Effector memory CD8-positive, alpha-beta T cell (primary cell): Measurements from ENCODE around the gene USP13.
A peak's percentile ranks its signal among the peaks of the same experiment; 100 is the strongest.

Experiments
- ATAC-seq: fragments of 150-1000 bp; cut with Tn5 transposase; replicated peaks from 2 replicates; pipeline ENCODE4 v1.10.0; 2021; ENCODE audit warnings: mild to moderate bottlenecking, moderate library complexity
- DNase-seq, 3 experiments: peaks; one replicate each; pipeline ENCODE4 v3.0.0; 2021
- H3K27ac Mint-ChIP-seq, 2 donors: one replicate each; pipeline ENCODE4 v1.8.0; 2022; ENCODE audit warnings: mild to moderate bottlenecking in 2 of 2, mixed read lengths in 2 of 2, moderate library complexity in 2 of 2
- H3K27me3 Mint-ChIP-seq, 2 donors: one replicate each; pipeline ENCODE4 v1.8.0; 2022; ENCODE audit warnings: mixed read lengths in 2 of 2
- H3K36me3 Mint-ChIP-seq: one replicate; pipeline ENCODE4 v1.8.0; 2022; ENCODE audit warnings: mild to moderate bottlenecking, moderate library complexity, mixed read lengths; ENCODE audit not compliant: insufficient read depth
- H3K4me1 Mint-ChIP-seq, 2 donors: one replicate each; pipeline ENCODE4 v1.8.0; 2022; ENCODE audit warnings: low read depth in 2 of 2, mixed read lengths in 2 of 2
- H3K4me3 Mint-ChIP-seq, 2 donors: one replicate each; pipeline ENCODE4 v1.8.0; 2022; ENCODE audit warnings: mild to moderate bottlenecking in 2 of 2, mixed read lengths in 2 of 2, moderate library complexity in 2 of 2
- H3K9me3 Mint-ChIP-seq, 2 donors: one replicate each; pipeline ENCODE4 v1.8.0; 2022; ENCODE audit warnings: mixed read lengths in 2 of 2

The USP13 gene

GRCh38 chr3:179739816-179740594 is 87.2 kb downstream of the USP13 start:
- Mint-ChIP-seq H3K4me1 (no peaks in the 10 kb centered on the region), H3K27ac (peak overlapping the region in 1 of 2 donors; percentile 71), H3K9me3 (no peaks in the 10 kb centered on the region), H3K36me3 (peaks cover 16% of the 10 kb centered on the region), H3K4me3 (peak overlapping the region in 1 of 2 donors; percentile 44), H3K27me3 (no peaks in the 10 kb centered on the region)
- DNase-seq = no peak
- ATAC-seq = peak; percentile 55

- no peak for DNase-seq
- H3K36me3 Mint-ChIP-seq = peaks cover 16% of the 10 kb centered on the region
- H3K4me1 Mint-ChIP-seq = no peaks in the 10 kb centered on the region
- H3K27me3 Mint-ChIP-seq = no peaks in the 10 kb centered on the region
- H3K4me3 Mint-ChIP-seq = no peak overlapping the region
- no peaks in the 10 kb centered on the region for H3K9me3 Mint-ChIP-seq
- peak overlapping the region in 1 of 2 donors; percentile 38 for H3K27ac Mint-ChIP-seq
- peak; percentile 37 for ATAC-seq
Measured at GRCh38 chr3:179743913-179744312, 91.1 kb downstream of the USP13 start.

GRCh38 chr3:179744667-179745066 is 91.8 kb downstream of the USP13 start:
- H3K4me1 Mint-ChIP-seq = no peaks in the 10 kb centered on the region
- no peaks in the 10 kb centered on the region for H3K27me3 Mint-ChIP-seq
- peak overlapping the region in 1 of 2 donors; percentile 38 for H3K27ac Mint-ChIP-seq
- no peak overlapping the region for H3K4me3 Mint-ChIP-seq
- H3K9me3 Mint-ChIP-seq = no peaks in the 10 kb centered on the region
- DNase-seq (no peak), ATAC-seq (no peak)
- peaks cover 16% of the 10 kb centered on the region for H3K36me3 Mint-ChIP-seq

- ATAC-seq (no peak), DNase-seq (no peak)
- no peak overlapping the region for H3K4me3 Mint-ChIP-seq
- H3K4me1 Mint-ChIP-seq = no peaks in the 10 kb centered on the region
- peaks cover 16% of the 10 kb centered on the region for H3K36me3 Mint-ChIP-seq
- H3K9me3 Mint-ChIP-seq = no peaks in the 10 kb centered on the region
- H3K27ac Mint-ChIP-seq = no peak overlapping the region
- H3K27me3 Mint-ChIP-seq = no peaks in the 10 kb centered on the region
Measured at GRCh38 chr3:179745079-179745478, 92.2 kb downstream of the USP13 start.

GRCh38 chr3:179745716-179746115 is 92.9 kb downstream of the USP13 start:
- no peak overlapping the region for H3K4me3 Mint-ChIP-seq

GRCh38 chr3:179750720-179751328 is 98.0 kb downstream of the USP13 start:
- Mint-ChIP-seq H3K27me3 (no peaks in the 10 kb centered on the region), H3K27ac (no peak overlapping the region), H3K4me3 (no peak overlapping the region), H3K4me1 (no peaks in the 10 kb centered on the region), H3K36me3 (peaks cover 5% of the 10 kb centered on the region), H3K9me3 (no peaks in the 10 kb centered on the region)
- DNase-seq = no peak
- ATAC-seq = no peak

More at GRCh38 chr3:179745716-179746115, 92.9 kb downstream of the USP13 start:
- no peaks in the 10 kb centered on the region for H3K27me3 Mint-ChIP-seq
- H3K27ac Mint-ChIP-seq = no peak overlapping the region
- no peaks in the 10 kb centered on the region for H3K4me1 Mint-ChIP-seq
- no peak for ATAC-seq
- H3K9me3 Mint-ChIP-seq = no peaks in the 10 kb centered on the region
- peaks cover 16% of the 10 kb centered on the region for H3K36me3 Mint-ChIP-seq
- no peak for DNase-seq

- Mint-ChIP-seq H3K4me3 (no peak overlapping the region), H3K27ac (no peak overlapping the region), H3K27me3 (no peaks in the 10 kb centered on the region), H3K4me1 (no peaks in the 10 kb centered on the region), H3K36me3 (peaks cover 25% of the 10 kb centered on the region), H3K9me3 (no peaks in the 10 kb centered on the region)
- ATAC-seq = no peak
- no peak for DNase-seq
Measured at GRCh38 chr3:179760944-179761343, 108.1 kb downstream of the USP13 start.

- ATAC-seq (no peak), DNase-seq (no peak)
- H3K4me3 Mint-ChIP-seq = no peak overlapping the region
- no peaks in the 10 kb centered on the region for H3K4me1 Mint-ChIP-seq
- no peak overlapping the region for H3K27ac Mint-ChIP-seq
- peaks cover 29% of the 10 kb centered on the region for H3K36me3 Mint-ChIP-seq
- H3K27me3 Mint-ChIP-seq = no peaks in the 10 kb centered on the region
- H3K9me3 Mint-ChIP-seq = no peaks in the 10 kb centered on the region
Measured at GRCh38 chr3:179765396-179765795, 112.6 kb downstream of the USP13 start.

- no peak overlapping the region for H3K27ac Mint-ChIP-seq
- DNase-seq (no peak), ATAC-seq (no peak)
- H3K9me3 Mint-ChIP-seq = no peaks in the 10 kb centered on the region
- no peak overlapping the region for H3K4me3 Mint-ChIP-seq
- peaks cover 31% of the 10 kb centered on the region for H3K36me3 Mint-ChIP-seq
- no peaks in the 10 kb centered on the region for H3K4me1 Mint-ChIP-seq
- H3K27me3 Mint-ChIP-seq = no peaks in the 10 kb centered on the region
Measured at GRCh38 chr3:179766416-179767133, 113.7 kb downstream of the USP13 start.

GRCh38 chr3:179768080-179768479 is 115.2 kb downstream of the USP13 start:
- H3K4me3 Mint-ChIP-seq = no peak overlapping the region
- DNase-seq (no peak), ATAC-seq (no peak)
- no peak overlapping the region for H3K27ac Mint-ChIP-seq
- no peaks in the 10 kb centered on the region for H3K9me3 Mint-ChIP-seq
- H3K4me1 Mint-ChIP-seq = no peaks in the 10 kb centered on the region
- H3K27me3 Mint-ChIP-seq = no peaks in the 10 kb centered on the region
- peaks cover 30% of the 10 kb centered on the region for H3K36me3 Mint-ChIP-seq

- H3K27ac Mint-ChIP-seq = peak overlapping the region in 1 of 2 donors; percentile 22
- no peaks in the 10 kb centered on the region for H3K4me1 Mint-ChIP-seq
- no peaks in the 10 kb centered on the region for H3K27me3 Mint-ChIP-seq
- ATAC-seq (no peak), DNase-seq (no peak)
- H3K36me3 Mint-ChIP-seq = peaks cover 30% of the 10 kb centered on the region
- no peak overlapping the region for H3K4me3 Mint-ChIP-seq
- no peaks in the 10 kb centered on the region for H3K9me3 Mint-ChIP-seq
Measured at GRCh38 chr3:179769411-179770247, 116.8 kb downstream of the USP13 start.

GRCh38 chr3:179771797-179772196 is 119.0 kb downstream of the USP13 start:
- H3K27ac Mint-ChIP-seq = no peak overlapping the region
- ATAC-seq = no peak

GRCh38 chr3:179772297-179772696 is 119.5 kb downstream of the USP13 start:
- Mint-ChIP-seq H3K4me1 (no peaks in the 10 kb centered on the region), H3K27me3 (no peaks in the 10 kb centered on the region), H3K27ac (no peak overlapping the region), H3K36me3 (peaks cover 10% of the 10 kb centered on the region), H3K9me3 (no peaks in the 10 kb centered on the region), H3K4me3 (no peak overlapping the region)
- DNase-seq (no peak), ATAC-seq (no peak)

More at GRCh38 chr3:179771797-179772196, 119.0 kb downstream of the USP13 start:
- peaks cover 12% of the 10 kb centered on the region for H3K36me3 Mint-ChIP-seq
- no peaks in the 10 kb centered on the region for H3K27me3 Mint-ChIP-seq
- no peak for DNase-seq
- H3K9me3 Mint-ChIP-seq = no peaks in the 10 kb centered on the region
- no peaks in the 10 kb centered on the region for H3K4me1 Mint-ChIP-seq
- no peak overlapping the region for H3K4me3 Mint-ChIP-seq
